AG09309 (cell line): ENCODE data around the gene SLC22A7.

ENCODE experiments used
- DNase-seq: peaks from one replicate; pipeline ENCODE4 v3.0.0-alpha.2; 2010; ENCODE audit warnings: low read depth
- H3K4me3 ChIP-seq: 2 replicates; pipeline ENCODE4 v1.5.1; 2011; ENCODE audit warnings: mild to moderate bottlenecking, low read depth, low read length, moderate library complexity; ENCODE audit not compliant: control insufficient read depth
- TF ChIP-seq, protein P1 (sequence below): IDR thresholded peaks from 2 replicates; pipeline ENCODE4 v1.5.1; 2011; ENCODE audit warnings: mild to moderate bottlenecking, low read depth, low read length, inconsistent platforms; ENCODE audit not compliant: insufficient read depth, control insufficient read depth; ENCODE audit errors: missing control alignments

The SLC22A7 gene

DNA sequence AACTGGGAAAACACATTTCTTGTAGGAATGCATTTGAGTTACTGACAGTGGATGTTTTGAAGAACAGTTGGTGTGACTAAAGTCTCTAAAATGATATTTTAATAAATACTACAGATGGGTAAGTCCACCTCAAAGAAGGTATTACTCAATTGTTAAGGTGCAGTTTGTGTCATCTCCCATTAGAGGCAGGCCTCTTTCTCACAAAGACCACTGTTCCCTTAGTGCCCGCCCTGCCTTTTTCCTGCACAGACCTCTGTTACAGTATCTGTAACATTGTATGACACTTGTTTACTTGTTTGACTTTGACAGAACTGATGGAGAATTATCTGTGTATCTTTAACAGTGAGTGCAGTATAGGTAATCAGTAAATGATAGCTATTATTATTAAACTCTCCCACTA is 15.8 kb downstream of the SLC22A7 start:
- H3K4me3 ChIP-seq: no peak overlapping the region
- DNase-seq: no peak
- TF ChIP-seq, protein P1, sequence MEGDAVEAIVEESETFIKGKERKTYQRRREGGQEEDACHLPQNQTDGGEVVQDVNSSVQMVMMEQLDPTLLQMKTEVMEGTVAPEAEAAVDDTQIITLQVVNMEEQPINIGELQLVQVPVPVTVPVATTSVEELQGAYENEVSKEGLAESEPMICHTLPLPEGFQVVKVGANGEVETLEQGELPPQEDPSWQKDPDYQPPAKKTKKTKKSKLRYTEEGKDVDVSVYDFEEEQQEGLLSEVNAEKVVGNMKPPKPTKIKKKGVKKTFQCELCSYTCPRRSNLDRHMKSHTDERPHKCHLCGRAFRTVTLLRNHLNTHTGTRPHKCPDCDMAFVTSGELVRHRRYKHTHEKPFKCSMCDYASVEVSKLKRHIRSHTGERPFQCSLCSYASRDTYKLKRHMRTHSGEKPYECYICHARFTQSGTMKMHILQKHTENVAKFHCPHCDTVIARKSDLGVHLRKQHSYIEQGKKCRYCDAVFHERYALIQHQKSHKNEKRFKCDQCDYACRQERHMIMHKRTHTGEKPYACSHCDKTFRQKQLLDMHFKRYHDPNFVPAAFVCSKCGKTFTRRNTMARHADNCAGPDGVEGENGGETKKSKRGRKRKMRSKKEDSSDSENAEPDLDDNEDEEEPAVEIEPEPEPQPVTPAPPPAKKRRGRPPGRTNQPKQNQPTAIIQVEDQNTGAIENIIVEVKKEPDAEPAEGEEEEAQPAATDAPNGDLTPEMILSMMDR: no peak

- DNase-seq: no peak
- no peak overlapping the region for H3K4me3 ChIP-seq
- TF ChIP-seq, protein P1: no peak
These were observed 20.0 kb downstream of the SLC22A7 start for GRCh38 chr6:43318011-43318410.

DNA sequence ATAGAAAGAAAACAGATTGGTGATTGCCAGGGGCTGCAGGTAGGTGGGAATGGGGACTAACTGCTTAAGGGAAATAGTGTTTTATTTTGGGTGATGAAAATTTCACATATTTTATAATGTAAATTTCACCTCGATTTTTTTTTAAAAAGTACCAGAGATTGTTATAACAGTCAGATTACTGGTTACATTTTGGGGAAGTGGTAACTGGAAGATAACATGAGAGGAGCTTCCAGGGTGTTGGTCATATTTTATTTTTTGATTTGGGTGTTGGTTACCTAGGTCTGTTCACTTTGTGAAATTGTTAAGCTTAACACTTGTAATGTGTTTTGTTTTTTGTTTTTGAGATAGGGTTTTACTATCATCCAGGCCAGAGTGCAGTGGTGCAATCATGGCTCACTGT is 27.8 kb downstream of the SLC22A7 start:
- no peak overlapping the region for H3K4me3 ChIP-seq
- DNase-seq: no peak
- TF ChIP-seq, protein P1: no peak

GRCh38 chr6:43328528-43328927 is 30.5 kb downstream of the SLC22A7 start:
- no peak for DNase-seq
- H3K4me3 ChIP-seq: no peak overlapping the region
- TF ChIP-seq, protein P1: no peak

- DNase-seq: no peak
- no peak overlapping the region for H3K4me3 ChIP-seq
- TF ChIP-seq, protein P1: no peak
These were observed 33.4 kb downstream of the SLC22A7 start for GRCh38 chr6:43331470-43331869.

- no peak overlapping the region for H3K4me3 ChIP-seq
- no peak for DNase-seq
- TF ChIP-seq, protein P1: no peak
These were observed 33.8 kb downstream of the SLC22A7 start for GRCh38 chr6:43331891-43332290.
